Fibroblast of mammary gland (primary cell): ENCODE measurements around the gene MIEF2.
A peak's percentile ranks its signal among the peaks of the same experiment; 100 is the strongest.

Source experiments
- DNase-seq: peaks from one replicate; pipeline ENCODE4 v3.0.0-alpha.2; 2010; ENCODE audit warnings: low read depth
- H3K4me3 ChIP-seq: 2 replicates; pipeline ENCODE4 v1.5.1; 2011; ENCODE audit warnings: low read depth, mild to moderate bottlenecking, low read length, moderate library complexity; ENCODE audit not compliant: control insufficient read depth
- CTCF ChIP-seq: conservative IDR thresholded peaks from 2 replicates; pipeline ENCODE4 v1.5.1; 2011; ENCODE audit warnings: low read depth, low read length, inconsistent platforms; ENCODE audit not compliant: control insufficient read depth, insufficient read depth

Gene MIEF2

GRCh38 chr17:18267927-18268711 lies 7.7 kb downstream of the MIEF2 start:
- TF ChIP-seq CTCF = no peak
- peak; percentile 28 for DNase-seq
- H3K4me3 ChIP-seq = no peak overlapping the region

GRCh38 chr17:18270046-18270931 lies 9.8 kb downstream of the MIEF2 start:
- no peak for TF ChIP-seq CTCF
- H3K4me3 ChIP-seq = no peak overlapping the region
- no peak for DNase-seq

- H3K4me3 ChIP-seq = no peak overlapping the region
- no peak for TF ChIP-seq CTCF
Measured at GRCh38 chr17:18277076-18277475, 16.6 kb downstream of the MIEF2 start.

GRCh38 chr17:18278867-18279266 lies 18.4 kb downstream of the MIEF2 start:
- peak; percentile 51 for DNase-seq
- TF ChIP-seq CTCF = no peak
- no peak overlapping the region for H3K4me3 ChIP-seq

More at GRCh38 chr17:18277076-18277475, 16.6 kb downstream of the MIEF2 start:
- DNase-seq = no peak

GRCh38 chr17:18280249-18280648 lies 19.8 kb downstream of the MIEF2 start:
- no peak for TF ChIP-seq CTCF
- no peak for DNase-seq
- no peak overlapping the region for H3K4me3 ChIP-seq

- TF ChIP-seq CTCF = no peak
- no peak overlapping the region for H3K4me3 ChIP-seq
- DNase-seq = no peak
Measured at GRCh38 chr17:18280766-18281371, 20.4 kb downstream of the MIEF2 start.
